GM23248 (cell line): ENCODE measurements around the gene NAXE. TPM values are rescaled to one million over a fixed set of nuclear protein-coding genes. Genes with fewer than 3 reads are reported as not detected.
A peak's percentile ranks its signal among the peaks of the same experiment; 100 is the strongest.
"Not testable (repeated sequence)": the region's sequence is repeated elsewhere in the genome, so short reads cannot be mapped to it uniquely, and the experiment has no call there.

Experiments used
- DNase-seq: peaks from one replicate; pipeline ENCODE4 v3.0.0-alpha.2; 2015
- H2AFZ ChIP-seq: fragments of 200-600 bp; sonication (generic); 2 replicates; pipeline ENCODE4 v1.6.1; 2016; ENCODE audit warnings: antibody characterized with exemption
- H3F3A ChIP-seq: fragments of 200-600 bp; sonication (generic); 2 replicates; pipeline ENCODE4 v1.6.1; 2016; ENCODE audit warnings: mild to moderate bottlenecking, antibody characterized with exemption, mixed run types; ENCODE audit not compliant: insufficient read depth
- H3K27ac ChIP-seq: fragments of 200-600 bp; sonication (generic); 2 replicates; pipeline ENCODE4 v1.5.1; 2016; ENCODE audit warnings: mild to moderate bottlenecking
- H3K27me3 ChIP-seq: fragments of 200-600 bp; sonication (generic); replicated peaks from 2 replicates; pipeline ENCODE4 v1.6.1; 2016; ENCODE audit warnings: mild to moderate bottlenecking; ENCODE audit not compliant: insufficient read depth
- H3K36me3 ChIP-seq: fragments of 200-600 bp; sonication (generic); 2 replicates; pipeline ENCODE4 v1.6.1; 2016; ENCODE audit warnings: low read depth, mild to moderate bottlenecking
- H3K4me1 ChIP-seq: fragments of 200-600 bp; sonication (generic); 2 replicates; pipeline ENCODE4 v1.6.1; 2016; ENCODE audit warnings: mild to moderate bottlenecking; ENCODE audit not compliant: insufficient read depth
- H3K4me2 ChIP-seq: fragments of 200-600 bp; sonication (generic); one replicate; pipeline ENCODE4 v1.6.1; 2016; ENCODE audit warnings: mild to moderate bottlenecking; ENCODE audit not compliant: unreplicated experiment
- H3K4me3 ChIP-seq: fragments of 200-600 bp; sonication (generic); 2 replicates; pipeline ENCODE4 v1.5.1; 2016; ENCODE audit warnings: mild to moderate bottlenecking
- H3K79me2 ChIP-seq: fragments of 200-600 bp; sonication (generic); 2 replicates; pipeline ENCODE4 v1.6.1; 2016; ENCODE audit warnings: mild to moderate bottlenecking; ENCODE audit not compliant: insufficient read depth
- H3K9ac ChIP-seq: fragments of 200-600 bp; sonication (generic); 2 replicates; pipeline ENCODE4 v1.6.1; 2016; ENCODE audit warnings: mild to moderate bottlenecking
- H3K9me2 ChIP-seq: fragments of 200-600 bp; sonication (generic); 2 replicates; pipeline ENCODE4 v1.6.1; 2016; ENCODE audit warnings: mixed run types, mild to moderate bottlenecking, moderate library complexity; ENCODE audit not compliant: insufficient read depth
- H3K9me3 ChIP-seq: fragments of 200-600 bp; sonication (generic); one replicate; pipeline ENCODE4 v1.6.1; 2017; ENCODE audit warnings: low read depth
- H4K20me1 ChIP-seq: fragments of 200-600 bp; sonication (generic); 2 replicates; pipeline ENCODE4 v1.6.0; 2016; ENCODE audit not compliant: insufficient read depth
- EZH2 ChIP-seq: fragments of 200-600 bp; sonication (generic); IDR thresholded peaks from 2 replicates; pipeline ENCODE4 v1.6.1; 2018; ENCODE audit warnings: antibody characterized with exemption, mild to moderate bottlenecking; ENCODE audit not compliant: insufficient read depth, poor library complexity, severe bottlenecking
- EZH2phosphoT487 ChIP-seq: fragments of 200-600 bp; sonication (generic); IDR thresholded peaks from 2 replicates; pipeline ENCODE4 v1.6.1; 2018; ENCODE audit warnings: antibody characterized with exemption, moderate library complexity, mild to moderate bottlenecking, low read depth; ENCODE audit not compliant: insufficient read depth
- WGBS, 2 experiments: methylation state at CpG; one replicate each; pipeline ENCODE4 v1.1.6; 2015 to 2017; ENCODE audit warnings: low lambda C conversion rate in 2 of 2, low coverage in 1 of 2; ENCODE audit errors: missing lambda C conversion rate in 2 of 2; 5-methylcytosine and 5-hydroxymethylcytosine counted together
- in situ Hi-C: fragments of 300-500 bp; cut with MboI; formaldehyde crosslinking; loops from 2 replicates; pipeline ENCODE4 v1.15.0; 2020
- polyA plus RNA-seq: library from polyadenylated mRNA; unstranded; fragments of >200 nt; fragmentation: Nextera tagmentation; extraction: Ambion mirVana; gene quantifications from 2 replicates; pipeline ENCODE4 v1.2.1, GENCODE V29; 2016
- total RNA-seq: library from RNA; depleted of rRNA; stranded (reverse); fragments of >200 nt; shearing (Covaris generic); gene quantifications from 2 replicates; pipeline ENCODE4 v1.2.3, GENCODE V29; 2014

Gene NAXE
- total and polyA plus RNA-seq, 2 experiments from 2014 or later, result 51.2 to 87.4 TPM

DNA sequence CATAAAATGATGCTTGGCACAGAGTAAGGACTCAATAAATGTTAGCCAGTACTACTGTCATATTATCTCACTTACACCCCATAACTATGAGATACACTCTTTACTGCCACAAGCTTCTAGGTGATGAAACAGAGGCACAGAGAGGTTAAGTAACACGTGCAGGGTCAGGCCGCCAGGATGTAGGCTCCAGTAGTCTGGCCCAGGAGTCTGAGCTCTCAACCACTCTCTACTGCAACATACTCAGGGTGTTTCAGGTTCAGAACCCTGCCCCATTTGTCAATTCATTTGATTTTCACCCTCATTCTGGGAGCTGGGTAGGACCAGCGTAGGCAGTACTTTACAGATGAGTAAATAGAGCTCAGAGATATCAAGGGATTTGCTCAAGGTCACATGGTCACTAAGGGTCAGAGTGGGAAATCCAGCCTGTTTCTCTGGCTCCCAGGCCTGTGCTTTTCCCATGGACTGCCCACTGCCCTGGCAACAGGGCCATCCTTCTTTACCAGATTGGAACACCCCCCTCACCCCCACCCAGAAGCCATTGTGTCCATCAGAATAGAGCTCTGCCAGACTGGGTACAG lies 40.4 kb upstream of the NAXE start:
- H3K27ac ChIP-seq, result no peak overlapping the region
- WGBS, 2 experiments, result 97% methylated on average over 3 of the region's 3 CpGs

DNA sequence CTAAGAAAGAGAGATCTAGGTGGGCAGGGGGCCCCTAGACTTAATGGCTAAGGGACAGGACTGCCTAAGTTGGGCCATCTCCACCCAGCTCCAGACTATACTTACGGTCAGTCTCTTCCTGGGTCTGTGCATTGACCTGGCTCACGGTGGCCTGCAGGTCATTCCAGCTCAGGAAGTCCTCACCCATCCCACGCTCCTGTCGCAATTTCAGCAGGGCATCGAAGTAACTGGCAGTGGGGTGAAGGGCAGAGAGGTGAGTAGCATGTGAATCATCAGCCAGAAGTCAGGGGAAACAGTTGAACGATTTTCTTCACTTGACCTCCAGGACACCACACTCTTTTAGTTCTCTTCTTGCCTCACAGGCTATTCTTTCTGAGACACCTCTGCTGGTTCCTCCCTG lies 39.7 kb upstream of the NAXE start:
- H3F3A ChIP-seq, result no peaks in the 10 kb centered on the region
- TF ChIP-seq EZH2 (no peak), EZH2phosphoT487 (no peak)
- peaks cover 11% of the 10 kb centered on the region for H3K4me1 ChIP-seq
- no peaks in the 10 kb centered on the region for H3K79me2 ChIP-seq
- H3K9me2 ChIP-seq, result no peaks in the 10 kb centered on the region
- no peak overlapping the region for H2AFZ ChIP-seq
- no peak overlapping the region for H3K4me2 ChIP-seq
- in situ Hi-C loops, result no loop called here
- no peak overlapping the region for H3K9ac ChIP-seq
- H3K4me3 ChIP-seq, result no peak overlapping the region
- 41 to 50% methylated on average over 6 of the region's 6 CpGs for WGBS, 2 experiments
- no peaks in the 10 kb centered on the region for H3K36me3 ChIP-seq
- H3K27me3 ChIP-seq, result no peaks in the 10 kb centered on the region
- no peaks in the 10 kb centered on the region for H4K20me1 ChIP-seq
- H3K9me3 ChIP-seq, result no peaks in the 10 kb centered on the region
- no peak overlapping the region for H3K27ac ChIP-seq
- DNase-seq, result peak; percentile 66

More for the DNA sequence above, 40.4 kb upstream of the NAXE start:
- Histone ChIP-seq H3K4me2 (no peak overlapping the region), H3K9ac (no peak overlapping the region), H3K9me2 (no peaks in the 10 kb centered on the region), H3K79me2 (no peaks in the 10 kb centered on the region), H3K4me1 (peaks cover 11% of the 10 kb centered on the region), H3K4me3 (no peak overlapping the region), H3F3A (no peaks in the 10 kb centered on the region), H3K9me3 (no peaks in the 10 kb centered on the region), H3K36me3 (no peaks in the 10 kb centered on the region), H2AFZ (no peak overlapping the region), H3K27me3 (no peaks in the 10 kb centered on the region), H4K20me1 (no peaks in the 10 kb centered on the region)
- no peak for TF ChIP-seq EZH2phosphoT487
- TF ChIP-seq EZH2, result no peak
- no peak for DNase-seq
- in situ Hi-C loops, result no loop called here

DNA sequence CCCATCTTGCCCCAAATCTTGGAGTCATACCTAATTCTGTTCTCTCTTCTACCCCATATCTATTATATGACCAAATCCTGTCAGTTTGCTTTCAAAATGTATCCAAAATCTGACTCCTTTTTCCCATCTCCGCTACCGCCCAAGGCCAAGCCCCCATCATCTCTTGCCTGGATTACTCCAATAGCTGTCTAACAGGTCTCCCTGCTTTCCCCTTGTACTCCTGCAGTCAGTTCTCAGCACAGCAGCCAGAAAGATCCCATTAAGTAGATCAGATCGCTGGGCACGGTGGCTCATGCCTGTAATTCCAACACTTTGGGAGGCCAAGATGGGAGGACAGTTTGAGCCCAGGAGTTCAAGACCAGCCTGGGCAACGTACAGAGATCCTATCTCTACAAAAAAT lies 39.1 kb upstream of the NAXE start:
- in situ Hi-C loops, result no loop called here
- no peaks in the 10 kb centered on the region for H3K36me3 ChIP-seq
- WGBS, 2 experiments, result 78 to 79% methylated on average over 5 of the region's 5 CpGs

DNA sequence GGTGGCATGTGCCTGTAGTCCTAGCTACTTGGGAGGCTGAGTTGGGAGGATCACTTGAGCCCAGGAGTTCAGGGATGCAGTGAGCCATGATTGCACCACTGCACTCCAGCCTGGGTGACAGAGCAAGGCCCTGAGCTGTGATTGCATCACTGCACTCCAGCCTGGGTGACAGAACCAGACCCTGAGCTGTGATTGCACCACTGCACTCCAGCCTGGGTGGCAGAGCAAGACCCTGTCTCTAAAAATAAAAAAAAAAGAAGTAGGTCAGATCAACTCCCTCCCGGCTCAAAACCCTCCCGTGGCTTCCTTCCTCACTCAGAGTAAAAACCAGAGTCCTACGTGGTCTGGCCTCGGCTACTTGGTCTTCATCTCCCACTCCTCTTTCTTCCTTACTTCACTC lies 38.6 kb upstream of the NAXE start:
- peak; percentile 13 for DNase-seq
- H3K27me3 ChIP-seq, H3K36me3 ChIP-seq, H3K9ac ChIP-seq, H2AFZ ChIP-seq, H3K27ac ChIP-seq, H3K4me2 ChIP-seq, H3K79me2 ChIP-seq, H3K9me3 ChIP-seq, in situ Hi-C loops, H3K9me2 ChIP-seq, H3F3A ChIP-seq, H3K4me3 ChIP-seq, H4K20me1 ChIP-seq: not testable (repeated sequence)
- WGBS, 2 experiments, result 93 to 96% methylated on average over 4 of the region's 4 CpGs
- H3K4me1 ChIP-seq, result peaks cover 11% of the 10 kb centered on the region

More for the DNA sequence above, 39.1 kb upstream of the NAXE start:
- TF ChIP-seq EZH2 (no peak), EZH2phosphoT487 (no peak)
- H3K4me2 ChIP-seq, result no peak overlapping the region
- no peak overlapping the region for H2AFZ ChIP-seq
- H3K4me1 ChIP-seq, result peaks cover 11% of the 10 kb centered on the region
- H3K9me3 ChIP-seq, result no peaks in the 10 kb centered on the region
- H3K27ac ChIP-seq, result no peak overlapping the region
- no peaks in the 10 kb centered on the region for H3K9me2 ChIP-seq
- H3K79me2 ChIP-seq, result no peaks in the 10 kb centered on the region
- H3K4me3 ChIP-seq, result no peak overlapping the region
- no peaks in the 10 kb centered on the region for H3F3A ChIP-seq
- no peaks in the 10 kb centered on the region for H4K20me1 ChIP-seq
- no peak overlapping the region for H3K9ac ChIP-seq
- H3K27me3 ChIP-seq, result no peaks in the 10 kb centered on the region
- DNase-seq, result no peak

DNA sequence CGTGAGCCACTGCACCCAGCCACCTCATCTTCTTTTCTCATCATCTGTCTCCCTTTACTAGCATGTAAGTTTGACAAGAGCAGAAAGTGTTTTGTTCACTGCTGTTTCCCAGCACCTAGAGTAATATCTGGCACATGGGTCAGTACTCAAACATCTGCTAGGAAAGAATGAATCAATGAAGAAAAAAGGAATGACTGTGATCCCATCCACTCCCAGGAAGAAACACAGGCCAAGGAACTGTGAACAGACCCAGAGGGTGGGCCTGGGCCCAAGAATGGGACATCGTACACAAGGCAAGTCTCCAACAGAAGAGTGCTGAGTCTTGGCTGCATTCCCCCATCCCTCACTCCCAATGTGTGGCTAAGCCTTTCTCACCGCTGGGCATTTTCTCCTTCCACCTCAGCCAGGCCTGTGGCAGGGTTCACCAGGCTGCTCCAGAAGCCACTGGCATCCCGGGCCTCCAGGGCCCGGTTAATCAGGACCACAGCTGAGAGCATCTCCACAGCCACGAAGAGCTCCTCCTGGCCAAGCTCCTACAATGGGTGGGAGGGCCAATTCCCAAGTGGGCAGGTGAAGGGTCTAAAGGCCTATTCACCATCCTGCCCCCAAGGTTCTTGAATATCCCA lies 37.6 kb upstream of the NAXE start:
- no peaks in the 10 kb centered on the region for H3K36me3 ChIP-seq
- no peak for TF ChIP-seq EZH2
- TF ChIP-seq EZH2phosphoT487, result no peak
- H2AFZ ChIP-seq, result no peak overlapping the region
- 86 to 90% methylated on average over 6 of the region's 6 CpGs for WGBS, 2 experiments
- in situ Hi-C loops, result no loop called here
- H3K4me1 ChIP-seq, result peaks cover 11% of the 10 kb centered on the region
- H3K9me2 ChIP-seq, result no peaks in the 10 kb centered on the region
- H4K20me1 ChIP-seq, result no peaks in the 10 kb centered on the region
- no peaks in the 10 kb centered on the region for H3K79me2 ChIP-seq
- no peak overlapping the region for H3K4me2 ChIP-seq
- no peaks in the 10 kb centered on the region for H3K27me3 ChIP-seq
- no peaks in the 10 kb centered on the region for H3F3A ChIP-seq
- no peak overlapping the region for H3K4me3 ChIP-seq
- no peak overlapping the region for H3K27ac ChIP-seq
- H3K9me3 ChIP-seq, result no peaks in the 10 kb centered on the region
- no peak for DNase-seq
- H3K9ac ChIP-seq, result no peak overlapping the region
